ENCODE data around the gene TIMM23. TPM values are rescaled to one million over a fixed set of nuclear protein-coding genes. Genes with fewer than 3 reads are reported as not detected.
"Not testable (repeated sequence)": the region's sequence is repeated elsewhere in the genome, so short reads cannot be mapped to it uniquely, and the experiment has no call there.

TIMM23 gene
- total RNA-seq, 2 experiments from 2014 or later: 61.3 to 61.9 TPM

- POLR2A ChIA-PET; H3K36me3 Mint-ChIP-seq (ENCODE audit: low read depth); ATAC-seq; CTCF ChIA-PET; H3K9me3 Mint-ChIP-seq (ENCODE audit: insufficient read depth); H3K27ac Mint-ChIP-seq; H3K4me3 Mint-ChIP-seq; H3K27me3 Mint-ChIP-seq (ENCODE audit: low read depth); DNase-seq; H3K4me1 Mint-ChIP-seq (ENCODE audit: low read depth): not testable (repeated sequence)
Measured at GRCh38 chr10:45962686-45963452, 9.4 kb upstream of the TIMM23 start.

- peaks cover 34% of the 10 kb centered on the region for H3K4me1 Mint-ChIP-seq (ENCODE audit: low read depth)
- H3K9me3 Mint-ChIP-seq (ENCODE audit: insufficient read depth); CTCF ChIA-PET; H3K27me3 Mint-ChIP-seq (ENCODE audit: low read depth); DNase-seq; ATAC-seq; POLR2A ChIA-PET: not testable (repeated sequence)
- H3K36me3 Mint-ChIP-seq (ENCODE audit: low read depth): peaks cover 16% of the 10 kb centered on the region
- peak overlapping the region; percentile 100 for H3K4me3 Mint-ChIP-seq
- peak overlapping the region; percentile 90 for H3K27ac Mint-ChIP-seq
Measured at GRCh38 chr10:45971019-45971418, 1.3 kb upstream of the TIMM23 start.

GRCh38 chr10:45971742-45972105 lies 565 bp upstream of the TIMM23 start:
- Mint-ChIP-seq H3K4me3 (peak overlapping the region; percentile 100), H3K27ac (peak overlapping the region; percentile 90), H3K4me1 (ENCODE audit: low read depth) (peaks cover 34% of the 10 kb centered on the region), H3K36me3 (ENCODE audit: low read depth) (peaks cover 18% of the 10 kb centered on the region)
- ATAC-seq (peak; percentile 51), DNase-seq (peak; percentile 24)
- H3K27me3 Mint-ChIP-seq (ENCODE audit: low read depth); CTCF ChIA-PET; H3K9me3 Mint-ChIP-seq (ENCODE audit: insufficient read depth): not testable (repeated sequence)
- POLR2A ChIA-PET: interaction anchor here (0.8 kb wide), 1 partner anchor 34 kb away, joined by 3 read pairs; no protein-coding TSS in a partner anchor

- not testable (repeated sequence) for H3K27me3 Mint-ChIP-seq (ENCODE audit: low read depth); H3K9me3 Mint-ChIP-seq (ENCODE audit: insufficient read depth); DNase-seq
- CTCF ChIA-PET: interaction anchor here (1.2 kb wide), 1 partner anchor 56 kb away, joined by 3 read pairs; no protein-coding TSS in a partner anchor
- POLR2A ChIA-PET: interaction anchor here (0.6 kb wide), 1 partner anchor 1005 kb away, joined by 3 read pairs; no protein-coding TSS in a partner anchor
- H3K4me1 Mint-ChIP-seq (ENCODE audit: low read depth): peaks cover 34% of the 10 kb centered on the region
- peak overlapping the region; percentile 100 for H3K4me3 Mint-ChIP-seq
- H3K27ac Mint-ChIP-seq: peak overlapping the region; percentile 95
- ATAC-seq: peak; percentile 28
- H3K36me3 Mint-ChIP-seq (ENCODE audit: low read depth): peaks cover 18% of the 10 kb centered on the region
Measured at GRCh38 chr10:45972813-45973169, 502 bp downstream of the TIMM23 start.

GRCh38 chr10:45974041-45974440 lies 1.8 kb downstream of the TIMM23 start:
- Mint-ChIP-seq H3K27ac (peak overlapping the region; percentile 32), H3K36me3 (ENCODE audit: low read depth) (peaks cover 20% of the 10 kb centered on the region), H3K4me3 (peak overlapping the region; percentile 100), H3K4me1 (ENCODE audit: low read depth) (peaks cover 32% of the 10 kb centered on the region)
- H3K9me3 Mint-ChIP-seq (ENCODE audit: insufficient read depth); DNase-seq; CTCF ChIA-PET; POLR2A ChIA-PET; H3K27me3 Mint-ChIP-seq (ENCODE audit: low read depth); ATAC-seq: not testable (repeated sequence)

GRCh38 chr10:45978554-45978953 lies 6.3 kb downstream of the TIMM23 start:
- ATAC-seq; H3K27ac Mint-ChIP-seq; DNase-seq; POLR2A ChIA-PET; H3K9me3 Mint-ChIP-seq (ENCODE audit: insufficient read depth); CTCF ChIA-PET; H3K4me3 Mint-ChIP-seq; H3K27me3 Mint-ChIP-seq (ENCODE audit: low read depth): not testable (repeated sequence)
- Mint-ChIP-seq H3K36me3 (ENCODE audit: low read depth) (peaks cover 22% of the 10 kb centered on the region), H3K4me1 (ENCODE audit: low read depth) (peaks cover 19% of the 10 kb centered on the region)

- POLR2A ChIA-PET; H3K9me3 Mint-ChIP-seq (ENCODE audit: insufficient read depth); CTCF ChIA-PET: not testable (repeated sequence)
Measured at GRCh38 chr10:45981367-45981766, 9.1 kb downstream of the TIMM23 start.

GRCh38 chr10:45983538-45984186 lies 11.4 kb downstream of the TIMM23 start:
- CTCF ChIA-PET: interaction anchor here (0.7 kb wide), 1 partner anchor 43 kb away, joined by 3 read pairs; no protein-coding TSS in a partner anchor
- DNase-seq (peak; percentile 64), ATAC-seq (peak; percentile 79)
- H3K4me1 Mint-ChIP-seq (ENCODE audit: low read depth); POLR2A ChIA-PET; H3K4me3 Mint-ChIP-seq; H3K27ac Mint-ChIP-seq; H3K27me3 Mint-ChIP-seq (ENCODE audit: low read depth); H3K9me3 Mint-ChIP-seq (ENCODE audit: insufficient read depth): not testable (repeated sequence)
- H3K36me3 Mint-ChIP-seq (ENCODE audit: low read depth): peaks cover 26% of the 10 kb centered on the region

More at GRCh38 chr10:45981367-45981766, 9.1 kb downstream of the TIMM23 start:
- not testable (repeated sequence) for H3K27ac Mint-ChIP-seq; H3K27me3 Mint-ChIP-seq (ENCODE audit: low read depth); DNase-seq; H3K4me1 Mint-ChIP-seq (ENCODE audit: low read depth); H3K4me3 Mint-ChIP-seq; ATAC-seq
- H3K36me3 Mint-ChIP-seq (ENCODE audit: low read depth): peaks cover 20% of the 10 kb centered on the region

- CTCF ChIA-PET; H3K9me3 Mint-ChIP-seq (ENCODE audit: insufficient read depth); DNase-seq; ATAC-seq; H3K27me3 Mint-ChIP-seq (ENCODE audit: low read depth); H3K27ac Mint-ChIP-seq; H3K4me3 Mint-ChIP-seq; POLR2A ChIA-PET; H3K4me1 Mint-ChIP-seq (ENCODE audit: low read depth): not testable (repeated sequence)
- peaks cover 23% of the 10 kb centered on the region for H3K36me3 Mint-ChIP-seq (ENCODE audit: low read depth)
Measured at GRCh38 chr10:45984473-45984872, 12.2 kb downstream of the TIMM23 start.

GRCh38 chr10:45985590-45985989 lies 13.3 kb downstream of the TIMM23 start:
- DNase-seq; CTCF ChIA-PET; ATAC-seq; H3K27ac Mint-ChIP-seq; H3K27me3 Mint-ChIP-seq (ENCODE audit: low read depth); H3K4me3 Mint-ChIP-seq; H3K9me3 Mint-ChIP-seq (ENCODE audit: insufficient read depth); H3K4me1 Mint-ChIP-seq (ENCODE audit: low read depth); POLR2A ChIA-PET: not testable (repeated sequence)
- peaks cover 24% of the 10 kb centered on the region for H3K36me3 Mint-ChIP-seq (ENCODE audit: low read depth)

GRCh38 chr10:45997557-45997956 lies 25.3 kb downstream of the TIMM23 start:
- no peak for DNase-seq
- POLR2A ChIA-PET: no interaction called here
- Mint-ChIP-seq H3K27me3 (ENCODE audit: low read depth) (no peaks in the 10 kb centered on the region), H3K27ac (no peak overlapping the region), H3K4me3 (no peak overlapping the region), H3K9me3 (ENCODE audit: insufficient read depth) (no peaks in the 10 kb centered on the region), H3K4me1 (ENCODE audit: low read depth) (no peaks in the 10 kb centered on the region), H3K36me3 (ENCODE audit: low read depth) (peaks cover 62% of the 10 kb centered on the region)
- ATAC-seq: no peak
- CTCF ChIA-PET: no interaction called here

- ChIA-PET CTCF (no interaction called here), POLR2A (no interaction called here)
- no peaks in the 10 kb centered on the region for H3K9me3 Mint-ChIP-seq (ENCODE audit: insufficient read depth)
- no peak for DNase-seq
- H3K4me1 Mint-ChIP-seq (ENCODE audit: low read depth): no peaks in the 10 kb centered on the region
- no peaks in the 10 kb centered on the region for H3K27me3 Mint-ChIP-seq (ENCODE audit: low read depth)
- no peak overlapping the region for H3K4me3 Mint-ChIP-seq
- no peak for ATAC-seq
- no peak overlapping the region for H3K27ac Mint-ChIP-seq
- H3K36me3 Mint-ChIP-seq (ENCODE audit: low read depth): peaks cover 59% of the 10 kb centered on the region
Measured at GRCh38 chr10:45997994-45998763, 25.9 kb downstream of the TIMM23 start.

Measured in activated CD8-positive, alpha-beta T cell treated with anti-CD3 and anti-CD28 coated beads, Interleukin-2, amount 10 ng/mL, durations not matched to agents 7 days and 5 days (primary cell).